ENCODE results near the gene MOK.

Gene MOK

GRCh38 chr14:102215576-102216250, 89.3 kb downstream of the MOK start:
- no peak overlapping the region for H3K4me3 ChIP-seq (ENCODE audit: low read depth, low read length)
- no peak overlapping the region for H3K9ac ChIP-seq
- H3K27me3 ChIP-seq (ENCODE audit: control insufficient read depth, insufficient read depth, low read length) = no peaks in the 10 kb centered on the region

GRCh38 chr14:102215071-102215470, 89.9 kb downstream of the MOK start:
- TF ChIP-seq CTCF (IDR thresholded peaks at IDR 0.05) = no peak

More at GRCh38 chr14:102215576-102216250, 89.3 kb downstream of the MOK start:
- peaks cover 16% of the 10 kb centered on the region for H3K79me2 ChIP-seq
- no peaks in the 10 kb centered on the region for H3K36me3 ChIP-seq (ENCODE audit: control insufficient read depth, insufficient read depth, low read length)
- H2AFZ ChIP-seq = no peak overlapping the region
- no peaks in the 10 kb centered on the region for H3K9me3 ChIP-seq (ENCODE audit: control insufficient read depth, low read length)
- H3K4me2 ChIP-seq (ENCODE audit: low read length) = no peak overlapping the region
- H3K27ac ChIP-seq = no peak overlapping the region
- H3K4me1 ChIP-seq = peaks cover 6% of the 10 kb centered on the region
- no peak for TF ChIP-seq CTCF (IDR thresholded peaks at IDR 0.05)

GRCh38 chr14:102213984-102214658, 90.8 kb downstream of the MOK start:
- no peak overlapping the region for H3K4me2 ChIP-seq (ENCODE audit: low read length)
- no peak for TF ChIP-seq CTCF (IDR thresholded peaks at IDR 0.05)
- no peaks in the 10 kb centered on the region for H3K27me3 ChIP-seq (ENCODE audit: control insufficient read depth, insufficient read depth, low read length)
- no peaks in the 10 kb centered on the region for H3K36me3 ChIP-seq (ENCODE audit: control insufficient read depth, insufficient read depth, low read length)
- peaks cover 6% of the 10 kb centered on the region for H3K4me1 ChIP-seq
- no peak overlapping the region for H3K27ac ChIP-seq
- H3K9ac ChIP-seq = no peak overlapping the region
- no peak overlapping the region for H3K4me3 ChIP-seq (ENCODE audit: low read depth, low read length)
- H2AFZ ChIP-seq = no peak overlapping the region
- H3K9me3 ChIP-seq (ENCODE audit: control insufficient read depth, low read length) = no peaks in the 10 kb centered on the region
- H3K79me2 ChIP-seq = peaks cover 17% of the 10 kb centered on the region

More at GRCh38 chr14:102215071-102215470, 89.9 kb downstream of the MOK start:
- Histone ChIP-seq H3K9ac (no peak overlapping the region), H3K4me2 (ENCODE audit: low read length) (no peak overlapping the region), H2AFZ (no peak overlapping the region), H3K27ac (no peak overlapping the region), H3K27me3 (ENCODE audit: control insufficient read depth, insufficient read depth, low read length) (no peaks in the 10 kb centered on the region), H3K4me1 (peaks cover 6% of the 10 kb centered on the region), H3K9me3 (ENCODE audit: control insufficient read depth, low read length) (no peaks in the 10 kb centered on the region), H3K4me3 (ENCODE audit: low read depth, low read length) (no peak overlapping the region), H3K36me3 (ENCODE audit: control insufficient read depth, insufficient read depth, low read length) (no peaks in the 10 kb centered on the region), H3K79me2 (peaks cover 19% of the 10 kb centered on the region)

GRCh38 chr14:102213470-102213869, 91.5 kb downstream of the MOK start:
- no peak for TF ChIP-seq CTCF (IDR thresholded peaks at IDR 0.05)
- peaks cover 6% of the 10 kb centered on the region for H3K4me1 ChIP-seq
- no peak overlapping the region for H3K27ac ChIP-seq
- H3K4me3 ChIP-seq (ENCODE audit: low read depth, low read length) = no peak overlapping the region
- H3K4me2 ChIP-seq (ENCODE audit: low read length) = no peak overlapping the region
- H3K79me2 ChIP-seq = peaks cover 17% of the 10 kb centered on the region
- no peaks in the 10 kb centered on the region for H3K27me3 ChIP-seq (ENCODE audit: control insufficient read depth, insufficient read depth, low read length)
- H3K9ac ChIP-seq = no peak overlapping the region
- no peaks in the 10 kb centered on the region for H3K9me3 ChIP-seq (ENCODE audit: control insufficient read depth, low read length)
- H3K36me3 ChIP-seq (ENCODE audit: control insufficient read depth, insufficient read depth, low read length) = no peaks in the 10 kb centered on the region
- H2AFZ ChIP-seq = no peak overlapping the region
